Tibial nerve (tissue), 4 donors: ENCODE data around the gene GNG7. TPM values are rescaled to one million over a fixed set of nuclear protein-coding genes. Genes with fewer than 3 reads are reported as not detected.
"Not testable (repeated sequence)": the region's sequence is repeated elsewhere in the genome, so short reads cannot be mapped to it uniquely, and the experiment has no call there.

Experiments used
- DNase-seq, 2 donors: peaks; one replicate each; pipeline ENCODE4 v3.0.0-alpha.2; 2019; ENCODE audit warnings: low spot score in 2 of 2
- H3K27ac ChIP-seq, 4 donors: fragments of 200-600 bp; sonication (generic) in 3 of 4; one replicate each; pipeline ENCODE4 v1.5.1; 2017 to 2019; ENCODE audit warnings: mild to moderate bottlenecking in 1 of 4
- H3K27me3 ChIP-seq, 2 donors: fragments of 200-600 bp; sonication (generic) in 1 of 2; one replicate each; pipeline versions ENCODE4 v1.5.1 to v1.6.0; 2017 to 2019
- H3K36me3 ChIP-seq, 3 donors: fragments of 200-600 bp; sonication (generic); one replicate each; pipeline ENCODE4 v1.5.1; 2018 to 2019
- H3K4me1 ChIP-seq, 4 donors: fragments of 200-600 bp; sonication (generic) in 3 of 4; one replicate each; pipeline ENCODE4 v1.5.1; 2017 to 2019
- H3K4me3 ChIP-seq, 4 donors: fragments of 200-600 bp; sonication (generic) in 3 of 4; one replicate each; pipeline ENCODE4 v1.5.1; 2017 to 2019; ENCODE audit warnings: mild to moderate bottlenecking in 1 of 4, moderate library complexity in 1 of 4
- H3K9me3 ChIP-seq, 4 donors: fragments of 200-600 bp; sonication (generic) in 3 of 4; one replicate each; pipeline ENCODE4 v1.5.1; 2017 to 2019
- EP300 ChIP-seq, 2 donors: sonication (generic); formaldehyde crosslinking; IDR thresholded peaks; one replicate each; pipeline ENCODE4 v1.6.1; 2017; ENCODE audit warnings: antibody characterized with exemption in 2 of 2, mild to moderate bottlenecking in 1 of 2
- POLR2A ChIP-seq, 2 donors: fragments of 450-650 bp; IDR thresholded peaks; one replicate each; pipeline ENCODE4 v1.6.1; 2017; ENCODE audit warnings: antibody characterized with exemption in 2 of 2, mild to moderate bottlenecking in 2 of 2, moderate library complexity in 2 of 2
- WGBS, 2 donors: methylation state at CpG; one replicate each; pipeline ENCODE4 v1.1.5; 2018; 5-methylcytosine and 5-hydroxymethylcytosine counted together
- total RNA-seq, 4 donors: library from RNA; depleted of rRNA; stranded (reverse); fragments of >200 nt; gene quantifications; one replicate each; pipeline ENCODE4 v1.1.0, GENCODE V29; 2016
- TF ChIP-seq, protein P1 (sequence below), 5 experiments: fragments of 200-600 bp in 3 of 5; fragments of 450-650 bp in 2 of 5; sonication (generic) in 3 of 5; IDR thresholded peaks; one replicate each; pipeline ENCODE4 v1.5.1; 2016 to 2019; ENCODE audit warnings: antibody characterized with exemption in 5 of 5, mild to moderate bottlenecking in 3 of 5, moderate library complexity in 2 of 5

The GNG7 gene
- total RNA-seq, 4 donors from 2014 or later = 2.6 to 5.3 (median 3.5) TPM

DNA sequence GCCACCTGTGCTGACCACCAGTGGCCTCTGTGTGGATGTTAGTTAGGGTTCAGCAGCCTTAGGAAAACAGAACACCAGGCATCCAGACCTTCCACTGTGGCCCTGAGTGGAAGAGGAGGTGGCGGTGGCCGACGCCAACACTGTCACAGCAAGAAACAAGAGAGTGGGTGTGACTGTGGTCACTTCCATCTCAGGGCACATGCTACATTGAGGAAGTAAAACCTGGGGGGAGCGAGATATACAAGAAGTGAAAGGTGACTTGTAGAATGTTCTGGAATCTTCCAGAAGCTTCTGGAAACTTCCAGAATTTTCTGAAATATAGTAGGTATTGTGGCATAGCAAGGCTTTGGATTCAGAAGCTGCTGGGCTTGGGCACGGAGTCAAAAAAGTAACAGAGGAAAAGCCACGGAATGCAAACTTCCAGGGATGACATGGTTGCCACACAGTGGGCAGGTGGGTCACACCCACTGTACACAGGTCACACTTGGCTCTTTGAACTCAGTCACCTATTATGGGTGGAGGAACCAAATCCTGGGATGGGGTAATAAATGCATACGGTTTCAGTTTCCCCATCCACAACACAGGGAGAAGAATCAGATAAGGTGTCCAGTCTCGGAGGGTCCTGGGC is 24.3 kb downstream of the GNG7 start:
- no peak overlapping the region for H3K4me3 ChIP-seq
- 81 to 88% methylated on average over 8 of the region's 8 CpGs for WGBS, 2 donors
- H3K27ac ChIP-seq = no peak overlapping the region
- TF ChIP-seq, protein P1, sequence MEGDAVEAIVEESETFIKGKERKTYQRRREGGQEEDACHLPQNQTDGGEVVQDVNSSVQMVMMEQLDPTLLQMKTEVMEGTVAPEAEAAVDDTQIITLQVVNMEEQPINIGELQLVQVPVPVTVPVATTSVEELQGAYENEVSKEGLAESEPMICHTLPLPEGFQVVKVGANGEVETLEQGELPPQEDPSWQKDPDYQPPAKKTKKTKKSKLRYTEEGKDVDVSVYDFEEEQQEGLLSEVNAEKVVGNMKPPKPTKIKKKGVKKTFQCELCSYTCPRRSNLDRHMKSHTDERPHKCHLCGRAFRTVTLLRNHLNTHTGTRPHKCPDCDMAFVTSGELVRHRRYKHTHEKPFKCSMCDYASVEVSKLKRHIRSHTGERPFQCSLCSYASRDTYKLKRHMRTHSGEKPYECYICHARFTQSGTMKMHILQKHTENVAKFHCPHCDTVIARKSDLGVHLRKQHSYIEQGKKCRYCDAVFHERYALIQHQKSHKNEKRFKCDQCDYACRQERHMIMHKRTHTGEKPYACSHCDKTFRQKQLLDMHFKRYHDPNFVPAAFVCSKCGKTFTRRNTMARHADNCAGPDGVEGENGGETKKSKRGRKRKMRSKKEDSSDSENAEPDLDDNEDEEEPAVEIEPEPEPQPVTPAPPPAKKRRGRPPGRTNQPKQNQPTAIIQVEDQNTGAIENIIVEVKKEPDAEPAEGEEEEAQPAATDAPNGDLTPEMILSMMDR (IDR thresholded peaks at IDR 0.05) = no peak
- TF ChIP-seq POLR2A (IDR thresholded peaks at IDR 0.05) (peak in 1 of 2 donors; percentile 16), EP300 (IDR thresholded peaks at IDR 0.05) (peak in 1 of 2 donors; percentile 34)
- H3K9me3 ChIP-seq = no peaks in the 10 kb centered on the region
- peaks cover 0 to 4% (median 0%) of the 10 kb centered on the region in 3 donors for H3K36me3 ChIP-seq
- H3K27me3 ChIP-seq = no peaks in the 10 kb centered on the region
- peaks cover 0 to 7% (median 0%) of the 10 kb centered on the region in 4 donors for H3K4me1 ChIP-seq
- DNase-seq = no peak

DNA sequence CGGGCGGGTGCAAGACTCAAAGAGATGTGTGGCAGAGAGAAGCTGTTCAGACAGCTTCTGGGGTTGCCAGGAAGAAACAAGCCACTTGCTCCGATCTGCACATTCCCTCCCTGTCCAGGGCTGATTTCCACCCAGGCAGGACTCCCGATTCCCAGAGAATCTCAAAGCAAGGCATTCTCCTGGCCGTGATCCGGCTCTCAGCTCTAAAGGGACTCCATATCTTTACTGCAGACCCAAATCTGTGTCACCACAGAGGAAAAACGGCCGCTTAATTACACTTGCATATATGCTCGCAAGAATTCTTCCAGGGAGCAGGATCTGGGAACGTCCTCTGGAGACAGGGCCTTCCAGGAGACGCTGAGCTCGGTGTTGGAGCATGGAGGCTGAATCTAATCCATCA is 25.7 kb downstream of the GNG7 start:
- 82 to 86% methylated on average over 12 of the region's 12 CpGs for WGBS, 2 donors
- Histone ChIP-seq H3K4me1 (peaks cover 0 to 7% (median 0%) of the 10 kb centered on the region in 4 donors), H3K36me3 (peaks cover 0 to 4% (median 0%) of the 10 kb centered on the region in 3 donors), H3K27ac (no peak overlapping the region), H3K27me3 (no peaks in the 10 kb centered on the region), H3K9me3 (no peaks in the 10 kb centered on the region), H3K4me3 (no peak overlapping the region)
- DNase-seq = no peak
- TF ChIP-seq EP300 (IDR thresholded peaks at IDR 0.05) (no peak), POLR2A (IDR thresholded peaks at IDR 0.05) (no peak)
- TF ChIP-seq, protein P1 (IDR thresholded peaks at IDR 0.05) = no peak

DNA sequence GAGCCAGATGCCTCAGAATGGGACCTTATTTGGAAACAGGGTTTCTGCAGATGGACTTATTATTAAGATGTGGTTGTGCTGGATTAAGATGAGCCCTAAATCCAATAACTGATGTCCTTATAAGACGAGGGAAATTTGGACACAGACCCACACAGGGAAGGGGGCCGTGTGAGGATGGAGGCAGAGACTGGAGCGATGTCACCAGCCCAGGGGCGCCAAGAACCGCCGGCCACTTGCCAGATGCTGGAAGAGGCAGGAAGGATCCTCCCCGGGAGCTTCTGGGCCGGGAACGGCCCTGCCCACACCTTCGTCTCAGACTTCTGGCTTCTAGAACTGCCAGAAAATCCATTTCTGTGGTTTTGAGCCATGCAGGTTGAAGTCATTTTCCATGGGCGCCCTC is 26.6 kb downstream of the GNG7 start:
- DNase-seq = no peak
- WGBS, 2 donors = 67 to 68% methylated on average over 11 of the region's 11 CpGs
- H3K9me3 ChIP-seq = no peaks in the 10 kb centered on the region
- peaks cover 0 to 7% (median 0%) of the 10 kb centered on the region in 4 donors for H3K4me1 ChIP-seq
- no peaks in the 10 kb centered on the region for H3K27me3 ChIP-seq
- H3K4me3 ChIP-seq = no peak overlapping the region
- TF ChIP-seq, protein P1 (IDR thresholded peaks at IDR 0.05) = no peak
- no peak overlapping the region for H3K27ac ChIP-seq
- no peaks in the 10 kb centered on the region for H3K36me3 ChIP-seq

DNA sequence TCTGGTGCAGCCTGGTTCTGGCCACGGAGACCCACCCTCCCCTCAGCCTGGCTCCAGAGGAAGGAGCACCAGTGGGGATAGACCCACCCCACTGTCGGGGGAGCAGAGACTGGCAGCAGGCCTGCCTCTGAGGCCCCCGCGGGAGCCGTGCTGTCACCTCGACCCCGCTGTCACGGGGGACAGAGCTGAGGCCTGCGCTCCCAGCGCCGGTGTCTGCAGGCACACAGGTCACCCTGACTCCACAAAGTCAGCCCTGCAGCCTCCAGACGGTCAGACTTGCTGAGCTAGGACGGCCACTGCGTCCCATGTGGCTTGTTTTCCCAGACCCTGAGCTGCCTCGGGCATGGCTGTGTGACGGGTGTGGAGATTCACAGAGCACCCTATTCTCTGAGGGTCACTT is 32.3 kb downstream of the GNG7 start:
- Histone ChIP-seq H3K27me3 (no peaks in the 10 kb centered on the region), H3K9me3 (no peaks in the 10 kb centered on the region), H3K36me3 (no peaks in the 10 kb centered on the region), H3K27ac (no peak overlapping the region), H3K4me3 (no peak overlapping the region), H3K4me1 (peaks cover 0 to 2% (median 0%) of the 10 kb centered on the region in 4 donors)
- no peak for DNase-seq
- TF ChIP-seq, protein P1 (IDR thresholded peaks at IDR 0.05) = no peak
- TF ChIP-seq EP300 (IDR thresholded peaks at IDR 0.05) (no peak), POLR2A (IDR thresholded peaks at IDR 0.05) (no peak)
- WGBS, 2 donors = 62 to 65% methylated on average over 14 to 15 of the region's 16 CpGs

DNA sequence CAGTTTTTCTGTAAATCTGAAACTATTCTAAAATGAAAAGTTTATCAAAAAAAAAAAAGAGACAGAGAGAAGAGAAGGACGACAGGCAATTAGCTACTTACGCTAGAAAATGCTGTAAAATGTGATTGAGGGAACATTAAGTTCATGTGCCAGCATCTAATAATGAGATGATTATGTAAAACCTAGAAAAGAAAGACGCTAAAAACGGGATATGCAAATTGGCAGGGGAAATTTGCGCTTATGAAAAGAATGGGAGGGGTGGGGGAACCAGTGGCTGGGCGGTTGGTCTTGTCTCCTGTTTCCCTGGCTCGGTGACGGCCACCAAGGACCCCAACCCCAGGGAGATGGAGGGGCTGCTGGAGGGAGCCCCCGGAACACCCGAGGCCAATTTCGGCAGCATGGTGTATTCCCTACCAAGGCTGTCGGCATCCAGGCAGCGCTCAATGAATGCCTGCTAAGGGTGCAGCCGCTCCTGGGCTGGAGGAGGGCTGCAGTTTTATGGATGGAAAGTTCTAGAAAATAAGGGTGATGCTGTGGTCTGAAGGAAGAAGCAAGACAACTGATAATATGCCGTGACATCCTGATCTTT is 34.2 kb downstream of the GNG7 start:
- H3K4me1 ChIP-seq = no peaks in the 10 kb centered on the region
- 64 to 67% methylated on average over 15 of the region's 15 CpGs for WGBS, 2 donors
- TF ChIP-seq, protein P1 (IDR thresholded peaks at IDR 0.05) = no peak
- no peak for DNase-seq
- no peaks in the 10 kb centered on the region for H3K27me3 ChIP-seq
- peaks cover 0 to 3% (median 0%) of the 10 kb centered on the region in 4 donors for H3K9me3 ChIP-seq
- H3K36me3 ChIP-seq = no peaks in the 10 kb centered on the region
- no peak overlapping the region for H3K27ac ChIP-seq
- no peak overlapping the region for H3K4me3 ChIP-seq

DNA sequence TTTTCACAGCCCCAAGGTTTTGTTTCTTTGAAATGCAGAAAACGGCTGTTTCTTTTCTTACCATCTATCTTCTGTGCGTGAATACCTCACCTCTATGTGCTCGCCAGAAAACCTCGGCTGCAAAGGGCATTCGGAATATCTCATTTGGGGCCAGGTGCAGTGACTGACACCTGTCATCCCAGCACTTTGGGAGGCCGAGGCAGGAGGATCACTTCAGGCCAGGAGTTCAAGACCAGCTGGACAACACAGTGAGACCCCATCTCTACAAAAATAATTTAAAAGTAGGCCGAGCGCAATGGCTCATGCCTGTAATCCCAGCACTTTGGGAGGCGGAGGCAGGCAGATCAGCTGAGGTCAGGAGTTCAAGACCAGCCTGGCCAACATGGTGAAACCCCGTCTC is 35.1 kb downstream of the GNG7 start:
- not testable (repeated sequence) for H3K4me1 ChIP-seq, H3K4me3 ChIP-seq, H3K27me3 ChIP-seq, H3K36me3 ChIP-seq, DNase-seq, H3K27ac ChIP-seq
- peaks cover 0 to 12% (median 0%) of the 10 kb centered on the region in 4 donors for H3K9me3 ChIP-seq
- WGBS, 2 donors = 89 to 95% methylated on average over 10 of the region's 10 CpGs
